IPS-11a (cell line): ENCODE data around the gene IGSF6.
"Not testable (repeated sequence)": the region's sequence is repeated elsewhere in the genome, so short reads cannot be mapped to it uniquely, and the experiment has no call there.

Source experiments
- H3K4me3 ChIP-seq: one replicate; pipeline ENCODE4 v1.5.1; 2013; ENCODE audit warnings: low read depth, low read length, control low read depth

The IGSF6 gene

GRCh38 chr16:21654466-21654865 is 2.1 kb upstream of the IGSF6 start:
- H3K4me3 ChIP-seq: no peak overlapping the region

- no peak overlapping the region for H3K4me3 ChIP-seq
Measured at GRCh38 chr16:21653571-21653970, 1.2 kb upstream of the IGSF6 start.

GRCh38 chr16:21651515-21651914 is 893 bp downstream of the IGSF6 start:
- H3K4me3 ChIP-seq: no peak overlapping the region

DNA sequence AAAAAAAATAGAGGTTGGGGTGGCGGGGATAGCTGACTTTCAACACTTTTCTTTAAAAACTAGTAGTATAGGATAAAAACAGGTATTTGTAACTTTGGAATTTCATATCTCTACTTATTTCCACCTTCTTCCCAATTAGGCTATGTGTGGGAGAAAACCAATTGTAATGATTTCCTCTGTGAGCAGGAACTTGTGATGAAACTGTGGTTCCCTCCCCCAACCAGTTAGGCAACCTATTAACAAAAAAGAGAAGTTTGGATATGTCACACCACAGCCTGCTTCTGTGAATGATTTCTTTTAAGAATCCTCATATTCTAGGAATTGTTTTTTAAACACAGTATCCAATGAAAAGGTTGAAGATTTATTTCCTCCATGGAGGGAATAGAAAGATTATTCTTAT is 1.9 kb downstream of the IGSF6 start:
- H3K4me3 ChIP-seq: no peak overlapping the region

- H3K4me3 ChIP-seq: not testable (repeated sequence)
Measured at GRCh38 chr16:21649826-21650406, 2.5 kb downstream of the IGSF6 start.

GRCh38 chr16:21647562-21648164 is 4.7 kb downstream of the IGSF6 start:
- no peak overlapping the region for H3K4me3 ChIP-seq

GRCh38 chr16:21646721-21647561 is 5.5 kb downstream of the IGSF6 start:
- H3K4me3 ChIP-seq: no peak overlapping the region

GRCh38 chr16:21646091-21646490 is 6.3 kb downstream of the IGSF6 start:
- H3K4me3 ChIP-seq: no peak overlapping the region

DNA sequence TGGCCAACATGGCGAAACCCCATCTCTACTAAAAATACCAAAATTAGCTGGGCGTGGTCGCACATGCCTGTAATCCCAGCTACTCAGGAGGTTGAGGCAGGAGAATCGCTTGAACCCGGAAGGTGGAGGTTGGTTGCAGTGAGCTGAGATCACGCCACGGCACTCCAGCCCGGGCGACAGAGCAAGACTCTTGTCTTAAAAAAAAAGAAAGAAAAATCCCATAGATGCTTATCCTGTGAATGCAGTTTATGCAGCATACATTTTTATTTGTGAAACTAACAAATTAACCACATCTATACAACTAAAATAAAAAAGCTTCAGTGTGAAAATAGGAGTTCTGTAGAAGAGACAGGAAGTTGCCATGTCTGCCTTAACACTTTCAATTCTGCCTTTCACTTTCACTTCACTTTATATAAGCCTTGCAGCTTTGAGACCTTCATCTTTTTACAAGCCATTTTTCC is 7.1 kb downstream of the IGSF6 start:
- H3K4me3 ChIP-seq: no peak overlapping the region

DNA sequence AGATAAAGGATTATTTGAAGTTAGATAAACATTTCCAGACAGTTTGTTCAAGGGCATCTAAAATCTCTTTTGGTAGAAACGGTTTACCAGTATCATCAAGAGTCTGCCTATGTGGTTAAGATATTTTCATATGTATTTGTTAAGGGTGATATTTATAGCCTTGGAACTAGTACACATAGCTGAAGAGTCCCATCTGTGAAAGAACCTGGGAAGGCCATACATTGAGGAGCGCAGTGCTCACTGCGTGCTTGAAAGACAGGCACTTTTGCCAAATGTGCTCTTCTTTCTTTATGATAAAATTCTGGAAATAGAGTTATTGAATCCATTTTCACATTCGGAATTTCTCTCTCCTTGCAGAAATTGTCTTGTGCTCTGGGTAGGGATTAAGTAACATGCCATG is 7.7 kb downstream of the IGSF6 start:
- H3K4me3 ChIP-seq: no peak overlapping the region

DNA sequence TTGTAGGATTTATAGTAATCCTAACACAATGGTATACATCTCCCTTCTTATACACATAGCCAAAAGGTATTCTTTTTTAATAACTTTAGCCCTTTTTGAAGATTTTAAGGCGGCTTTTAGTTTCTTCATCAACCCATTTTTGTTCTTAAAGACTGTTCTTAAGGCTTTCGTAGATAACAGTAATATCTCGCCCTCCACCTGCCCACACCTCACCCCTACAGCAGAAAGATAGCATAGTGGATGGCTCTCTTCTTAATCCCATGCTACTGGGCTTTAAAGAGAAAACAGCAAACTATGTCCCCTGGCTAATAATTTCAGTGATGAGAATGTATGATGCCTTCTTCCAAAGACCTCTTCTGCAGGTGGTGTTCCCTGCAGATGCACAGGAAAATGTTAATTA is 8.6 kb downstream of the IGSF6 start:
- H3K4me3 ChIP-seq: no peak overlapping the region

DNA sequence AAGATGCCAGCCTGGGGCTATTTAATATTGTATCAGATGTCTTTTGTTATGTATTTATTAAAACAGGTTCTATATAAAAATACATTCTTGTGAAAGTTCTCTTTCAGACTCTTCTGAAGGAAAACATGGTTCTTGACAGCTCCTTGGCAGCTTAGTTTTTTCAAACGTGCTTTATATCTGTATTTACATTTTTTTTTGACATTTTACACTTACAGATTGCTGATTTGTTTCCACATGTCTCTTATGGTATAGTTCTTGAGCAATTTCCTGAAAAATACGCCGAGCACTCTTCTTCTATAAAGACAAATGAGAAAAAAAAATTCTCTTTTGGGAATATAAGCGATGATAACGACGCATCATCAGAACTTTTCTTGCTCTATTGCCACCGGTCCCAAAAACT is 9.5 kb downstream of the IGSF6 start:
- no peak overlapping the region for H3K4me3 ChIP-seq

- H3K4me3 ChIP-seq: no peak overlapping the region
Measured at GRCh38 chr16:21641916-21642315, 10.5 kb downstream of the IGSF6 start.

- no peak overlapping the region for H3K4me3 ChIP-seq
Measured at GRCh38 chr16:21639493-21639892, 12.9 kb downstream of the IGSF6 start.

- H3K4me3 ChIP-seq: no peak overlapping the region
Measured at GRCh38 chr16:21638573-21638975, 13.8 kb downstream of the IGSF6 start.

GRCh38 chr16:21637032-21637968 is 15.1 kb downstream of the IGSF6 start:
- H3K4me3 ChIP-seq: no peak overlapping the region

DNA sequence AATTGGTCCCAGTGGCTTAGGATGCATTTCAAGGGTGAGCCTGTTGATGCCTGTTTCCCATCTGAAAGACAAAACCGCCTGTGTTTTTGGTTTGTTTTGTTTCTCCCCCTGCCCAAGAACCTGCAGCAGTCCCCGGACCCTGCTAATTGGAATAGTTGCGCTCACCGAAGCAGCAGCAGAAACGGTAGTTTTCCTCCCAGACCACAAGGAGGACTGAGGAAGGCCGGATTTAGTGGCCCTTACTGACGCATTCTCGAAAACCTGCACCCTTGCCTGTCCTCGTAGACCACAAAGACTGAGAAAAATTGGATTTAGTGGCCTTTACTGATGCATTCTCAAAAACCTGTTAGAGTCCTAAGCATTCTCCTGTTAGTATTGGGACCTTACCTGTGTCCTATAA is 16.7 kb downstream of the IGSF6 start:
- not testable (repeated sequence) for H3K4me3 ChIP-seq

- H3K4me3 ChIP-seq: no peak overlapping the region
Measured at GRCh38 chr16:21634216-21634615, 18.2 kb downstream of the IGSF6 start.

DNA sequence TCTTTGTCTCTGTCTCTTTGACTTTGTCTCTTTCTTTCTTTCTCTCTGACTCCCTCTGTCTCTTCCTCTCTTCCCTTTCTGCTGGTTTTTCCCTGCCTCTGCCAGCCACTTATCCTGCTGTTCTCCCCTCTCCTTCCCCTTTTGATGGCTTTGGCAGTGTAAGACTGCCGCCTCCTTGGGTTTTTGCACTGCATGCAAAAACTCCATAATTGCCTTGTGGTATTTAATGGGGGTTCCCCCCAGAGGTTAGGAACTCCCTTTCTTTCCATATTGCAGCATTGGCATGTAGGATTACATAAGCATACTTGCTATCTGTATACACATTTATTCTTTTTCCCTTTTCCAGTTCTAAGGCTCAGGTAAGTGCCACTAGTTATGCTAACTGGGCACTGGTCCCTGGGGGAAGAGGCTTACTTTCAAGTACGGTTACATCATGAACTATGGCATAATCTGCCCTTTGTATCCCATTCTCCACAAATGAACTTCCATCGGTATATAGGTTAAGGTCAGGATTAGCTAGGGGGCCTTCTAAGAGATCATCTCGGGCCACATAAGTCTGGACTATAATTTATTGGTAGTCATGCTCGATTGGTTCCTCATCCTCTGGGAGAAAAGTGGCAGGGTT is 20.3 kb downstream of the IGSF6 start:
- not testable (repeated sequence) for H3K4me3 ChIP-seq

DNA sequence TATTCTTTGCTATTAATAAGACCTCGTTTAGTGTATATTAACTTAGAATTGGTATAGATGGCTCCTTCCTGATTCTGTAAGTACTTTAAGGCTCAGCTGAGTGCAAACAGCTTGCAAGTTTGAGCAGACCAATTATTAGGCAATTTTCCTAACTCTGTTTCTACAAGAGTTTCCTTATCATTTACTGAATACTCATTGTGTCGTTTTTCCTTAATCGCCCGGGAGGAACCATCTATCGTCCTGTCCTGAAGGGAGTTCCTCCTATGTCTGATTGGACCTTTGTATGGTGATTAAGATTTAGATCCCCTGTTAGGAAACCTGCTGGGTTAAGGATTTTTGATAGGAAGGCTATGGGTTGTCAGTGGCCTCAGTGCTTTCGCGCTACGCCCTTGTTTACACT is 21.0 kb downstream of the IGSF6 start:
- H3K4me3 ChIP-seq: not testable (repeated sequence)

- not testable (repeated sequence) for H3K4me3 ChIP-seq
Measured at GRCh38 chr16:21630866-21631265, 21.5 kb downstream of the IGSF6 start.
